ENCODE results near the gene MRPS34. TPM values are rescaled to one million over a fixed set of nuclear protein-coding genes. Genes with fewer than 3 reads are reported as not detected.

MRPS34 gene
- 156 TPM for polyA plus RNA-seq (2013, experiment 1 of 2)
- polyA plus RNA-seq (2013, experiment 2 of 2): 160 TPM

GRCh38 chr16:1772908-1773702, at the start of gene MRPS34:
Gene MRPS34 (minus strand): TSS chr16:1773134. CDS start chr16:1773119, 15 bp downstream.
- Histone ChIP-seq H3K9ac (ENCODE audit: low read depth, low read length) (peak within 1 kb of the TSS; percentile 98), H3K9me3 (ENCODE audit: insufficient read depth, low read depth, low read length) (no peaks in the 10 kb centered on the region), H3K4me3 (ENCODE audit: low read length) (peak within 1 kb of the TSS; percentile 93), H3K36me3 (ENCODE audit: insufficient read depth, low read length) (peaks cover 33% of the 10 kb centered on the region), H3K4me1 (ENCODE audit: insufficient read depth, low read length) (no peaks in the 10 kb centered on the region; the same call in 1 of the 2 replicates), H3K27me3 (ENCODE audit: insufficient read depth, low read length) (no peaks in the 10 kb centered on the region), H3K27ac (ENCODE audit: low read depth, low read length) (peak within 1 kb of the TSS; percentile 86)
- WGBS: under 1% methylated on average over 108 of the region's 108 CpGs

- peaks cover 3% of the 10 kb centered on the region; the same call in 1 of the 2 replicates for H3K27me3 ChIP-seq (ENCODE audit: insufficient read depth, low read length)
- no peak overlapping the region for H3K4me3 ChIP-seq (ENCODE audit: low read length)
- no peaks in the 10 kb centered on the region for H3K4me1 ChIP-seq (ENCODE audit: insufficient read depth, low read length)
- no peak overlapping the region for H3K9ac ChIP-seq (ENCODE audit: low read depth, low read length)
- no peaks in the 10 kb centered on the region for H3K36me3 ChIP-seq (ENCODE audit: insufficient read depth, low read length)
- H3K9me3 ChIP-seq (ENCODE audit: insufficient read depth, low read depth, low read length): no peaks in the 10 kb centered on the region
- WGBS: 97% methylated on average over 22 of the region's 24 CpGs
- H3K27ac ChIP-seq (ENCODE audit: low read depth, low read length): no peak overlapping the region
These were observed 49.1 kb upstream of the MRPS34 start for GRCh38 chr16:1821861-1822611.

- H3K36me3 ChIP-seq (ENCODE audit: insufficient read depth, low read length): 0 out of 2 replicates have a peak, but pooled peaks cover 7% of the 10 kb centered on the region
- no peak overlapping the region for H3K27ac ChIP-seq (ENCODE audit: low read depth, low read length)
These were observed 48.0 kb upstream of the MRPS34 start for GRCh38 chr16:1820946-1821290.

GRCh38 chr16:1820096-1820945, 47.4 kb upstream of the MRPS34 start:
- Histone ChIP-seq H3K36me3 (ENCODE audit: insufficient read depth, low read length) (peaks cover 10% of the 10 kb centered on the region; the same call in 1 of the 2 replicates), H3K9ac (ENCODE audit: low read depth, low read length) (no peak overlapping the region), H3K4me3 (ENCODE audit: low read length) (no peak overlapping the region), H3K27me3 (ENCODE audit: insufficient read depth, low read length) (peaks cover under 1% of the 10 kb centered on the region; the same call in 1 of the 2 replicates), H3K4me1 (ENCODE audit: insufficient read depth, low read length) (no peaks in the 10 kb centered on the region), H3K27ac (ENCODE audit: low read depth, low read length) (no peak overlapping the region), H3K9me3 (ENCODE audit: insufficient read depth, low read depth, low read length) (no peaks in the 10 kb centered on the region)
- WGBS: 95% methylated on average over 25 of the region's 25 CpGs

More at GRCh38 chr16:1820946-1821290, 48.0 kb upstream of the MRPS34 start:
- WGBS: 95% methylated on average over 12 of the region's 12 CpGs
- no peaks in the 10 kb centered on the region for H3K4me1 ChIP-seq (ENCODE audit: insufficient read depth, low read length)
- no peaks in the 10 kb centered on the region for H3K9me3 ChIP-seq (ENCODE audit: insufficient read depth, low read depth, low read length)
- no peak overlapping the region for H3K4me3 ChIP-seq (ENCODE audit: low read length)
- H3K27me3 ChIP-seq (ENCODE audit: insufficient read depth, low read length): peaks cover 3% of the 10 kb centered on the region; the same call in 1 of the 2 replicates
- no peak overlapping the region for H3K9ac ChIP-seq (ENCODE audit: low read depth, low read length)

- Histone ChIP-seq H3K9me3 (ENCODE audit: insufficient read depth, low read depth, low read length) (no peaks in the 10 kb centered on the region), H3K27ac (ENCODE audit: low read depth, low read length) (no peak overlapping the region), H3K36me3 (ENCODE audit: insufficient read depth, low read length) (peaks cover 10% of the 10 kb centered on the region; the same call in 1 of the 2 replicates), H3K4me1 (ENCODE audit: insufficient read depth, low read length) (no peaks in the 10 kb centered on the region), H3K4me3 (ENCODE audit: low read length) (no peak overlapping the region), H3K9ac (ENCODE audit: low read depth, low read length) (no peak overlapping the region), H3K27me3 (ENCODE audit: insufficient read depth, low read length) (no peaks in the 10 kb centered on the region)
- 94% methylated on average over 15 of the region's 15 CpGs for WGBS
These were observed 46.7 kb upstream of the MRPS34 start for GRCh38 chr16:1819611-1820010.

GRCh38 chr16:1818873-1819525, 46.1 kb upstream of the MRPS34 start:
- WGBS: 95% methylated on average over 35 of the region's 35 CpGs
- Histone ChIP-seq H3K4me3 (ENCODE audit: low read length) (no peak overlapping the region), H3K36me3 (ENCODE audit: insufficient read depth, low read length) (peaks cover 10% of the 10 kb centered on the region; the same call in 1 of the 2 replicates), H3K27ac (ENCODE audit: low read depth, low read length) (no peak overlapping the region), H3K27me3 (ENCODE audit: insufficient read depth, low read length) (no peaks in the 10 kb centered on the region), H3K4me1 (ENCODE audit: insufficient read depth, low read length) (no peaks in the 10 kb centered on the region), H3K9ac (ENCODE audit: low read depth, low read length) (no peak overlapping the region), H3K9me3 (ENCODE audit: insufficient read depth, low read depth, low read length) (no peaks in the 10 kb centered on the region)

GRCh38 chr16:1818204-1818872, 45.4 kb upstream of the MRPS34 start:
- Histone ChIP-seq H3K9ac (ENCODE audit: low read depth, low read length) (no peak overlapping the region), H3K9me3 (ENCODE audit: insufficient read depth, low read depth, low read length) (no peaks in the 10 kb centered on the region), H3K4me3 (ENCODE audit: low read length) (no peak overlapping the region), H3K36me3 (ENCODE audit: insufficient read depth, low read length) (peaks cover 10% of the 10 kb centered on the region; the same call in 1 of the 2 replicates), H3K4me1 (ENCODE audit: insufficient read depth, low read length) (no peaks in the 10 kb centered on the region), H3K27ac (ENCODE audit: low read depth, low read length) (no peak overlapping the region), H3K27me3 (ENCODE audit: insufficient read depth, low read length) (no peaks in the 10 kb centered on the region)
- 95% methylated on average over 27 of the region's 27 CpGs for WGBS

- H3K27me3 ChIP-seq (ENCODE audit: insufficient read depth, low read length): no peaks in the 10 kb centered on the region
- no peaks in the 10 kb centered on the region for H3K4me1 ChIP-seq (ENCODE audit: insufficient read depth, low read length)
- WGBS: 94% methylated on average over 17 of the region's 17 CpGs
- no peak overlapping the region for H3K4me3 ChIP-seq (ENCODE audit: low read length)
- peaks cover 10% of the 10 kb centered on the region; the same call in 1 of the 2 replicates for H3K36me3 ChIP-seq (ENCODE audit: insufficient read depth, low read length)
- H3K27ac ChIP-seq (ENCODE audit: low read depth, low read length): no peak overlapping the region
- H3K9ac ChIP-seq (ENCODE audit: low read depth, low read length): no peak overlapping the region
- no peaks in the 10 kb centered on the region for H3K9me3 ChIP-seq (ENCODE audit: insufficient read depth, low read depth, low read length)
These were observed 44.8 kb upstream of the MRPS34 start for GRCh38 chr16:1817716-1818115.

- Histone ChIP-seq H3K27ac (ENCODE audit: low read depth, low read length) (no peak overlapping the region), H3K4me1 (ENCODE audit: insufficient read depth, low read length) (no peaks in the 10 kb centered on the region), H3K36me3 (ENCODE audit: insufficient read depth, low read length) (peaks cover 10% of the 10 kb centered on the region; the same call in 1 of the 2 replicates), H3K9me3 (ENCODE audit: insufficient read depth, low read depth, low read length) (no peaks in the 10 kb centered on the region), H3K4me3 (ENCODE audit: low read length) (no peak overlapping the region), H3K27me3 (ENCODE audit: insufficient read depth, low read length) (no peaks in the 10 kb centered on the region), H3K9ac (ENCODE audit: low read depth, low read length) (no peak overlapping the region)
- 92% methylated on average over 9 of the region's 9 CpGs for WGBS
These were observed 44.3 kb upstream of the MRPS34 start for GRCh38 chr16:1817276-1817589.
